CD14-positive monocyte (primary cell): ENCODE data around the gene NUDT9. TPM values are rescaled to one million over a fixed set of nuclear protein-coding genes. Genes with fewer than 3 reads are reported as not detected.

Source experiments
- DNase-seq, 3 donors: peaks; one replicate each; pipeline ENCODE4 v3.0.0-alpha.2; 2011 to 2022
- H2AFZ ChIP-seq: 2 replicates; pipeline ENCODE4 v1.6.0; 2012; ENCODE audit warnings: mild to moderate bottlenecking, low read depth, low read length, inconsistent platforms; ENCODE audit not compliant: insufficient read depth, poor library complexity, severe bottlenecking
- H3K27ac ChIP-seq, 2 donors: 1 replicate in 1 of 2; 2 replicates in 1 of 2; pipeline ENCODE4 v1.5.1; 2012 to 2013; ENCODE audit warnings: low read length in 2 of 2, control low read depth in 1 of 2, inconsistent platforms in 1 of 2, low read depth in 1 of 2, mild to moderate bottlenecking in 1 of 2
- H3K27me3 ChIP-seq, 2 donors: one replicate each; pipeline versions ENCODE4 v1.6.0 to v1.6.1; 2011 to 2013; ENCODE audit warnings: low read length in 2 of 2; ENCODE audit not compliant: control insufficient read depth in 2 of 2, insufficient read depth in 2 of 2
- H3K36me3 ChIP-seq, 2 donors: replicated peaks in 1 of 2; 1 replicate in 1 of 2; 2 replicates in 1 of 2; pipeline versions ENCODE4 v1.5.1 to v1.6.1; 2012 to 2013; ENCODE audit warnings: low read length in 2 of 2, control low read depth in 1 of 2, inconsistent platforms in 1 of 2, mild to moderate bottlenecking in 1 of 2; ENCODE audit not compliant: insufficient read depth in 2 of 2, control insufficient read depth in 1 of 2
- H3K4me1 ChIP-seq, 2 donors: 1 replicate in 1 of 2; 2 replicates in 1 of 2; pipeline versions ENCODE4 v1.5.1 to v1.6.1; 2012 to 2013; ENCODE audit warnings: low read length in 2 of 2, control low read depth in 1 of 2, inconsistent platforms in 1 of 2, mild to moderate bottlenecking in 1 of 2, moderate library complexity in 1 of 2; ENCODE audit not compliant: insufficient read depth in 2 of 2, control insufficient read depth in 1 of 2
- H3K4me2 ChIP-seq: replicated peaks from 2 replicates; pipeline ENCODE3; 2012; ENCODE audit warnings: low read length, moderate library complexity, mild to moderate bottlenecking; ENCODE audit not compliant: poor library complexity, severe bottlenecking; ENCODE audit errors: extremely low read depth
- H3K4me3 ChIP-seq, 3 experiments: fragments of 200-600 bp in 1 of 3; sonication (generic) in 1 of 3; replicated peaks in 1 of 3; 1 replicate in 2 of 3; 2 replicates in 1 of 3; pipeline ENCODE4 v1.5.1; 2011 to 2013; ENCODE audit warnings: low read length in 3 of 3, mild to moderate bottlenecking in 3 of 3, control low read depth in 2 of 3, low read depth in 2 of 3, inconsistent platforms in 1 of 3, moderate library complexity in 1 of 3
- H3K79me2 ChIP-seq: 2 replicates; pipeline ENCODE4 v1.6.0; 2012; ENCODE audit warnings: mild to moderate bottlenecking, control low read depth, inconsistent platforms, low read length, moderate library complexity; ENCODE audit not compliant: insufficient read depth
- H3K9ac ChIP-seq: 2 replicates; pipeline ENCODE4 v1.6.0; 2017; ENCODE audit warnings: low read length, mild to moderate bottlenecking; ENCODE audit not compliant: insufficient read depth, poor library complexity, severe bottlenecking
- H3K9me3 ChIP-seq, 2 donors: replicated peaks in 1 of 2; 1 replicate in 1 of 2; 2 replicates in 1 of 2; pipeline versions ENCODE4 v1.5.1 to v1.6.1; 2012 to 2013; ENCODE audit warnings: low read length in 2 of 2, control low read depth in 1 of 2; ENCODE audit not compliant: control insufficient read depth in 1 of 2, insufficient read depth in 1 of 2
- H4K20me1 ChIP-seq: 2 replicates; pipeline ENCODE4 v1.6.0; 2012; ENCODE audit warnings: mild to moderate bottlenecking, low read length, control low read depth, moderate library complexity; ENCODE audit not compliant: insufficient read depth
- H3K27ac Mint-ChIP-seq, 7 donors: one replicate each; pipeline ENCODE4 v1.8.0; 2020; ENCODE audit warnings: mild to moderate bottlenecking in 7 of 7, mixed read lengths in 7 of 7, moderate library complexity in 6 of 7, inconsistent platforms in 2 of 7
- H3K27me3 Mint-ChIP-seq, 3 donors: one replicate each; pipeline ENCODE4 v1.8.0; 2021 to 2022; ENCODE audit warnings: low read depth in 3 of 3, mild to moderate bottlenecking in 3 of 3, mixed read lengths in 3 of 3, moderate library complexity in 3 of 3, inconsistent platforms in 1 of 3
- H3K36me3 Mint-ChIP-seq, 2 donors: one replicate each; pipeline ENCODE4 v1.8.0; 2020; ENCODE audit warnings: mixed read lengths in 2 of 2, inconsistent platforms in 1 of 2, mild to moderate bottlenecking in 1 of 2
- H3K4me1 Mint-ChIP-seq: one replicate; pipeline ENCODE4 v1.8.0; 2020; ENCODE audit warnings: mild to moderate bottlenecking, mixed read lengths
- H3K4me3 Mint-ChIP-seq, 2 donors: one replicate each; pipeline ENCODE4 v1.8.0; 2020; ENCODE audit warnings: mild to moderate bottlenecking in 2 of 2, mixed read lengths in 2 of 2, moderate library complexity in 1 of 2
- H3K9me3 Mint-ChIP-seq, 7 donors: one replicate each; pipeline ENCODE4 v1.8.0; 2020 to 2022; ENCODE audit warnings: mixed read lengths in 7 of 7, mild to moderate bottlenecking in 6 of 7, moderate library complexity in 6 of 7, inconsistent platforms in 2 of 7
- CTCF ChIP-seq: fragments of 200-600 bp; IDR thresholded peaks from one replicate; pipeline ENCODE4 v1.8.0; 2022; ENCODE audit warnings: antibody characterized with exemption, mild to moderate bottlenecking
- WGBS: methylation state at CpG from one replicate; pipeline ENCODE4 v1.1.5; 2013; ENCODE audit warnings: missing lambda C conversion rate; ENCODE audit not compliant: insufficient coverage; 5-methylcytosine and 5-hydroxymethylcytosine counted together
- intact Hi-C, 2 donors: fragments of 100-400 bp; cut with micrococcal nuclease; formaldehyde crosslinking; loops; one replicate each; pipeline versions ENCODE4 v1.15.0 to v1.15.1; 2023
- polyA plus RNA-seq, 3 donors: library from polyadenylated mRNA; depleted of rRNA in 1 of 3; unstranded in 2 of 3; stranded (reverse) in 1 of 3; fragments of 300-500 nt in 2 of 3; fragments of >200 nt in 1 of 3; fragmentation: Illumina TruSeq in 2 of 3; gene quantifications; 1 replicate in 2 of 3; 2 replicates in 1 of 3; pipeline ENCODE4 v1.2.3, GENCODE V29; 2012 to 2021

Gene NUDT9
- polyA plus RNA-seq, 3 donors: 9.6 to 14.3 (median 12.5) TPM

DNA sequence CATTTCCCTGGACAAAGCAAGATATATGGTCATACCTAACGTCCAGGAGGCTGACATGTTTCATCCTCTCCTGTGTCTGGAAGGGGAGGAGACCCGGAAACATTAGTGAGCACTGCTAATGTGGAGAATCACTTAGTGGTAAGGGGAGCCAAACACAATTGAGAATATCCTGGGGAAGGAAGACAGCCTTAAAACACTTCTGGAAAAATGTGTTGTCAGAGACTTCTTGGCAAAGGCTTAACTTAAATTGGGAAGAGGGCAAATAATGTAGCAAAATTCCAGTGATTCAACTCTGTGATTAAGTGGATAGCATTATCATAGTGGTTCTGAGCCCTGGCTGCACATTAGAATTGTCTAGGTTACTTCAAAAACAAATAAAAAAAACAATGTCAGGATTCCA, 67.3 kb downstream of the NUDT9 start:
- 100% methylated on average over 1 of the region's 2 CpGs for WGBS
- Histone ChIP-seq H3K4me2 (no peak overlapping the region), H4K20me1 (no peaks in the 10 kb centered on the region), H3K79me2 (no peaks in the 10 kb centered on the region), H3K27me3 (no peaks in the 10 kb centered on the region), H3K36me3 (no peaks in the 10 kb centered on the region), H3K27ac (no peak overlapping the region), H3K9ac (no peak overlapping the region), H3K9me3 (peaks cover 0 to 14% of the 10 kb centered on the region in 2 donors), H2AFZ (no peak overlapping the region), H3K4me3 (no peak overlapping the region), H3K4me1 (no peaks in the 10 kb centered on the region)
- peaks cover 4 to 19% (median 12%) of the 10 kb centered on the region in 7 donors for H3K9me3 Mint-ChIP-seq
- intact Hi-C loops: no loop called here
- no peak overlapping the region for H3K4me3 Mint-ChIP-seq
- H3K27ac Mint-ChIP-seq: no peak overlapping the region
- no peak for DNase-seq
- peaks cover 2% of the 10 kb centered on the region for H3K4me1 Mint-ChIP-seq
- no peaks in the 10 kb centered on the region for H3K27me3 Mint-ChIP-seq
- no peak for TF ChIP-seq CTCF
- no peaks in the 10 kb centered on the region for H3K36me3 Mint-ChIP-seq

DNA sequence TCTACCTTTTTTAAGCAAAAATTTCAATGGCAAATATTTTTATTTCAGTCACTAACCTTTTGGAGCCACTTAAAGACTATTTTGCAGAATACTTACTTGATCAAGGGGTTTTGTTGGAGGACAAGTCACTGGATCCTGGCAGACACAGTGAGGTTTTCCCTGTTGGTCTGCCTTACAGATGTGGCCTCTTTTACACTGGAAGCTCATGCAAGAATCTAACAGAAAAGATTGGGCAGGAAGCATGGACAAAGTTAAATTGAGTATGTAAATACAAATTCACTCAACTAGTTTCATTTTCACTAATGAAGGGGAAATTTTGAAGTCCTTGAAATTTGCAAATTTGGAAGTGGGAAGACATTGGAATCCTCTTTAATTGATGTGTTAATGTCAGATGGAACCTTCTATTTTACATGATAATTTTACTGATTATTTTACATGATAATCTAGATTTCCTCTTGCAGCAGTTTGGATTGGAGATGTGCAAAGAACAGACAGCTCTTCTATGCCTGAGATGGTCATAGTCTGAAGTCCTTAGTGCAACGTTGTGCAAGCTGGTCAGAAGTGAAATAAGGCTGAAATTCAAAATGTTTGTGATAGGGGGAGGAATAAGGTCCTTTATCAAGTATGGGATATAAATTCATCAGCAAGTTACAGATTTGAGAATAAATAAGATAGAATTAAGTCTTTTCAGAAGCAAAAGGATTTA, 68.4 kb downstream of the NUDT9 start:
- Mint-ChIP-seq H3K27ac (no peak overlapping the region), H3K4me1 (peaks cover 2% of the 10 kb centered on the region), H3K27me3 (peaks cover 0 to 3% (median 0%) of the 10 kb centered on the region in 3 donors), H3K4me3 (no peak overlapping the region), H3K36me3 (no peaks in the 10 kb centered on the region), H3K9me3 (peaks cover 4 to 19% (median 12%) of the 10 kb centered on the region in 7 donors)
- no peaks in the 10 kb centered on the region for H3K36me3 ChIP-seq
- no peaks in the 10 kb centered on the region for H3K4me1 ChIP-seq
- intact Hi-C loops: no loop called here
- H3K27ac ChIP-seq: no peak overlapping the region
- H3K4me3 ChIP-seq: no peak overlapping the region
- no peaks in the 10 kb centered on the region for H3K27me3 ChIP-seq
- no peak overlapping the region for H2AFZ ChIP-seq
- H3K9me3 ChIP-seq: peaks cover 0 to 14% of the 10 kb centered on the region in 2 donors
- H3K4me2 ChIP-seq: no peak overlapping the region
- 33% methylated on average over 1 of the region's 1 CpG for WGBS
- H3K79me2 ChIP-seq: no peaks in the 10 kb centered on the region
- no peak overlapping the region for H3K9ac ChIP-seq
- TF ChIP-seq CTCF: no peak
- H4K20me1 ChIP-seq: no peaks in the 10 kb centered on the region
- no peak for DNase-seq
